Measurements from ENCODE around the gene GFY. TPM values are rescaled to one million over a fixed set of nuclear protein-coding genes. Genes with fewer than 3 reads are reported as not detected.

Gene GFY
- total RNA-seq, 1 donor from 2014 or later, result not detected

DNA sequence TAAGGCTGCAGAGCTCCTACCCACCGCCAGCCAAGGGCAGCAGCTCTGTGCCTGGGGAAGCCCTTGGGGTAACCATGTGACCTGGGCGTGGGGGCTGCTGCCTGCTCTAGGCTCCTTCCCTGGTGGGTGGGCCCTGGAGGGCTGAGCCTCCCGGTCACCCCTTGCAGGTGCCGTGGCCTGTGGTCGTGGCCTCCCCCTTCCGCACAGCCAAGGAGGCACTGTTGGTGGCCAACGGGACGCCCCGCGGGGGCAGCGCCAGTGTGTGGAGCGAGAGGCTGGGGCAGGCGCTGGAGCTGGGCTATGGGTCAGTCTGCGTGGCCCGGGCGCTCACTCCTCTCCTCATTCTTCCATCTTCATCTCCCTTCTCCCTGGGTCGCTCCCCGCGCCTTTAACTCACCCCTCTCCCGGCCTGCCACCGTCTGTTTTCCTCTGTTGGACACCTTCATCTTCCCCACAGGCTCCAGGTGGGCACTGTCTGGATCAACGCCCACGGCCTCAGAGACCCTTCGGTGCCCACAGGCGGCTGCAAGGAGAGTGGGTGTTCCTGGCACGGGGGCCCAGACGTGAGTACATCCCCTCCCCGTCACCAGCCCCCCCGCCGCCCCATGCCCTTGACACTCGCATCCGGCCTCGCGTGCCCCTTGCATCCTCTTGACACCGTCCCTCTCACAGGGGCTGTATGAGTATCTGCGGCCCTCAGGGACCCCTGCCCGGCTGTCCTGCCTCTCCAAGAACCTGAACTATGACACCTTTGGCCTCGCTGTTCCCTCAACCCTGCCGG lies 39.0 kb downstream of the GFY start:
- Mint-ChIP-seq H3K4me1 (peaks cover 5% of the 10 kb centered on the region), H3K36me3 (ENCODE audit: low read depth) (peaks cover 5% of the 10 kb centered on the region), H3K9me3 (no peaks in the 10 kb centered on the region), H3K4me3 (no peak overlapping the region), H3K27me3 (ENCODE audit: low read depth) (no peaks in the 10 kb centered on the region), H3K27ac (ENCODE audit: unreplicated experiment) (no peak overlapping the region)
- TF ChIP-seq, protein P1, sequence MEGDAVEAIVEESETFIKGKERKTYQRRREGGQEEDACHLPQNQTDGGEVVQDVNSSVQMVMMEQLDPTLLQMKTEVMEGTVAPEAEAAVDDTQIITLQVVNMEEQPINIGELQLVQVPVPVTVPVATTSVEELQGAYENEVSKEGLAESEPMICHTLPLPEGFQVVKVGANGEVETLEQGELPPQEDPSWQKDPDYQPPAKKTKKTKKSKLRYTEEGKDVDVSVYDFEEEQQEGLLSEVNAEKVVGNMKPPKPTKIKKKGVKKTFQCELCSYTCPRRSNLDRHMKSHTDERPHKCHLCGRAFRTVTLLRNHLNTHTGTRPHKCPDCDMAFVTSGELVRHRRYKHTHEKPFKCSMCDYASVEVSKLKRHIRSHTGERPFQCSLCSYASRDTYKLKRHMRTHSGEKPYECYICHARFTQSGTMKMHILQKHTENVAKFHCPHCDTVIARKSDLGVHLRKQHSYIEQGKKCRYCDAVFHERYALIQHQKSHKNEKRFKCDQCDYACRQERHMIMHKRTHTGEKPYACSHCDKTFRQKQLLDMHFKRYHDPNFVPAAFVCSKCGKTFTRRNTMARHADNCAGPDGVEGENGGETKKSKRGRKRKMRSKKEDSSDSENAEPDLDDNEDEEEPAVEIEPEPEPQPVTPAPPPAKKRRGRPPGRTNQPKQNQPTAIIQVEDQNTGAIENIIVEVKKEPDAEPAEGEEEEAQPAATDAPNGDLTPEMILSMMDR (conservative IDR thresholded peaks at IDR 0.05), result no peak
- no peak for DNase-seq (ENCODE audit: low read depth, low spot score)

DNA sequence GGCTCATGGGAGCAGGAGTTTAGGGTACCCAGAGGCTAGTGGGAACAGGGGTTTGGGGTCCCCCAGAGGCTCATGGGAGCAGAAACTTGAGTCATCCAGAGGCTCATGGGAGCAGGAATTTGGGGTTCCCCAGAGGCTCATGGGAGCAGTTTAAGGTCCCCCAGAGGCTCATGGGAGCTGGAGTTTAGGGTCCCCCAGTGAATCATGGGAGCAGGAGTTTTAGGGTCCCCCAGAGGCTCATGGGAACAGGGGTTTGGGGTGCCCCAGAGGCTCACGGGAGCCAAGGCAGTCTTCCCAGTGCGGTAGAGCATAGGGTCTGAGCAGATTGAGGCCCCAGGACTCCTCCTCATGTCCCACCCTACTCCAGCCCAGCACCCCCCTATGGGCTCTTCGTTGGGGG lies 40.2 kb downstream of the GFY start:
- H3K27me3 Mint-ChIP-seq (ENCODE audit: low read depth), result no peaks in the 10 kb centered on the region

DNA sequence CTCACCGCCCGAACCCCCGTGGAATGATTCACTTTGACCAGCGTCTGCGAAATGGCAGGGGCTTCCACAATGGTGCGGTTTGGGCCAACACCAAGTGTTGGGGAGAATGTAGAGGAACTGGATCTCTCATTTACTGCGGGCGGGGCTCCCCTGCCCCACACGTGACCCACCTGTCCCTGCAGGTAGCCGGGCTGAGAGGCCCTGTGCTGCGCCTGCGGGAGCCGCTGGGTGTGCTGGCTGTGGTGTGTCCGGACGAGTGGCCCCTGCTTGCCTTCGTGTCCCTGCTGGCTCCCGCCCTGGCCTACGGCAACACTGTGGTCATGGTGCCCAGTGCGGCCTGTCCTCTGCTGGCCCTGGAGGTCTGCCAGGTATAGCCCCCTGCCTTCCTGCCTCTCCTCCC lies 43.0 kb downstream of the GFY start:
- TF ChIP-seq, protein P1 (conservative IDR thresholded peaks at IDR 0.05), result no peak
- peaks cover 9% of the 10 kb centered on the region for H3K4me1 Mint-ChIP-seq
- H3K27ac Mint-ChIP-seq (ENCODE audit: unreplicated experiment), result no peak overlapping the region
- H3K36me3 Mint-ChIP-seq (ENCODE audit: low read depth), result peaks cover 5% of the 10 kb centered on the region
- DNase-seq (ENCODE audit: low read depth, low spot score), result no peak
- H3K27me3 Mint-ChIP-seq (ENCODE audit: low read depth), result peaks cover 3% of the 10 kb centered on the region
- no peaks in the 10 kb centered on the region for H3K9me3 Mint-ChIP-seq
- no peak overlapping the region for H3K4me3 Mint-ChIP-seq

More for the DNA sequence above, 40.2 kb downstream of the GFY start:
- Mint-ChIP-seq H3K27ac (ENCODE audit: unreplicated experiment) (no peak overlapping the region), H3K36me3 (ENCODE audit: low read depth) (peaks cover 5% of the 10 kb centered on the region), H3K4me3 (no peak overlapping the region), H3K4me1 (peaks cover 5% of the 10 kb centered on the region), H3K9me3 (no peaks in the 10 kb centered on the region)
- DNase-seq (ENCODE audit: low read depth, low spot score), result no peak
- TF ChIP-seq, protein P1 (conservative IDR thresholded peaks at IDR 0.05), result no peak

DNA sequence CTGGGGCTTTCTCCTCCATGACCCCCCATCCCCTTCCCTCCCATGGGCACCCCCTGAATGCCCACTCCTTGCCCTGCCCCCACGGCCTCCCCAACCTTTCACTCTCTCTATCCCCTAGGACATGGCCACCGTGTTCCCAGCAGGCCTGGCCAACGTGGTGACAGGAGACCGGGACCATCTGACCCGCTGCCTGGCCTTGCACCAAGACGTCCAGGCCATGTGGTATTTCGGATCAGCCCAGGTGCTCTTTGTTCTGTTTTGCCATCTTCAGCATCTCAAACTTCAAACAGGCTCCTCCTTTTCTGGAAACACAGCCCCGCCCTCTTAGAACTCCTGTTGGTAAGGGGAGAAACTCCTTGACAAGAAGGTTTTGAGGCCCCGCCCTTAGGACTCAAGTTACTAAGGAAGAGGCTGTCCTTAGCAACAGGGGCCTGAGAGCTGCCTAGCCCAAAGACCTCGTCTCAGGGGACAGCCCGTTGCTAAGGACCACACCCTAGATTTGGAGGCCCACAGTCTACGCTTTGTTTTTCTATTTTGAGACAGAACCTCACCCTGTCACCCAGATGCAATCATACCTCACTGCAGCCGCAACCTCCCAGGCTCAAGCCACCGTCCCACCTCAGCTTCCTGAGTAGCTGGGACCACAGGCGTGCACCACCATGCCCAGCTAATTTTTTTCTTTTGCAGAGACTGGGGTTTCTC lies 43.7 kb downstream of the GFY start:
- Mint-ChIP-seq H3K4me3 (peak overlapping the region; percentile 31), H3K9me3 (no peaks in the 10 kb centered on the region), H3K4me1 (peaks cover 9% of the 10 kb centered on the region), H3K27me3 (ENCODE audit: low read depth) (peaks cover 3% of the 10 kb centered on the region), H3K36me3 (ENCODE audit: low read depth) (peaks cover 5% of the 10 kb centered on the region), H3K27ac (ENCODE audit: unreplicated experiment) (no peak overlapping the region)
- no peak for DNase-seq (ENCODE audit: low read depth, low spot score)
- TF ChIP-seq, protein P1 (conservative IDR thresholded peaks at IDR 0.05), result no peak

DNA sequence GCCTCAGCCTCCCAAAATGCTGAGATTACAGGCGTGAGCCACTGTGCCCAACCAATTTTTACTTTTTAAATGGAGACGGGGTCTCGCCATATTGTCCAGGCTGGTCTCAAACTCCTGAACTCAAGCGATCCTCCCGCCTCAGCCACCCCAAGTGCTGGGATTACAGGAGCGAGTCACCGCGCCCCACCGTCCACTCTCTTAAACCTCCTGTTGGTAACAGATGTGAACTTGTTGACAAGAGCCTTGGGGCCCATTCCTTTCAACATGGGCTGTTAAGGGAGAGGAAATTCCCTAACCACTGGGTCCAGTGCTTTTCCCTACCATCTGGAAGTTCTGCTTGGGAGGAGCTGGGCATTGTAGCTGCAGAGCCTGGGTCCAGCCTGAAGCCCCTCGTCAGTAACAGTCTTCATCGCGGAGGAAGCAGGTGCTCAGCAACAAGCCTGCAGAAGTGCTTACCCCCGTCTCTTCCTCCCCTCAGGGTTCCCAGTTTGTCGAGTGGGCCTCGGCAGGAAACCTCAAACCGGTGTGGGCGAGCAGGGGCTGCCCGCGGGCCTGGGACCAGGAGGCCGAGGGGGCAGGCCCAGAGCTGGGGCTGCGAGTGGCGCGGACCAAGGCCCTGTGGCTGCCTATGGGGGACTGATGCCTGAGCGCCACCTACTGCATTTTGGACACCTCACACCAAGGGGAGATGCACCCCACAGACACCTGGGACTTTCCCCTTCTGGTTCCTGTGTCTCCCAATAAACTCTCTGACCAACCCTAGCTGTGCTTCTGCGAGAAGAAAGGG lies 44.8 kb downstream of the GFY start:
- Mint-ChIP-seq H3K4me3 (no peak overlapping the region), H3K36me3 (ENCODE audit: low read depth) (peaks cover 5% of the 10 kb centered on the region), H3K27ac (ENCODE audit: unreplicated experiment) (no peak overlapping the region), H3K9me3 (no peaks in the 10 kb centered on the region), H3K4me1 (peaks cover 9% of the 10 kb centered on the region), H3K27me3 (ENCODE audit: low read depth) (peaks cover 10% of the 10 kb centered on the region)
- TF ChIP-seq, protein P1 (conservative IDR thresholded peaks at IDR 0.05), result no peak
- DNase-seq (ENCODE audit: low read depth, low spot score), result no peak
